Liver (tissue), 3 donors: ENCODE measurements around the gene MAP3K5.

ENCODE experiments used
- EGR1 ChIP-seq, 2 donors: IDR thresholded peaks; 2 replicates each; pipeline ENCODE4 v1.6.1; 2016 to 2018; ENCODE audit warnings: antibody characterized with exemption in 2 of 2, low read depth in 2 of 2
- RAD21 ChIP-seq, 2 donors: IDR thresholded peaks; 2 replicates each; pipeline ENCODE4 v1.6.1; 2016; ENCODE audit warnings: antibody characterized with exemption in 2 of 2, mild to moderate bottlenecking in 2 of 2
- SP1 ChIP-seq: IDR thresholded peaks from 2 replicates; pipeline ENCODE4 v1.6.1; 2018; ENCODE audit warnings: antibody characterized with exemption, mild to moderate bottlenecking
- TF ChIP-seq, protein P1 (sequence below): IDR thresholded peaks from 2 replicates; pipeline ENCODE4 v1.6.1; 2016; ENCODE audit warnings: antibody characterized with exemption
- TF ChIP-seq, protein P2 (sequence below): fragments of 150-350 bp; IDR thresholded peaks from 2 replicates; pipeline ENCODE4 v1.5.1; 2017; ENCODE audit warnings: improper control_type of control experiment, low read depth, low read length; ENCODE audit not compliant: missing input control
- donor health status: healthy.
- donor health status: healthy.

DNA sequence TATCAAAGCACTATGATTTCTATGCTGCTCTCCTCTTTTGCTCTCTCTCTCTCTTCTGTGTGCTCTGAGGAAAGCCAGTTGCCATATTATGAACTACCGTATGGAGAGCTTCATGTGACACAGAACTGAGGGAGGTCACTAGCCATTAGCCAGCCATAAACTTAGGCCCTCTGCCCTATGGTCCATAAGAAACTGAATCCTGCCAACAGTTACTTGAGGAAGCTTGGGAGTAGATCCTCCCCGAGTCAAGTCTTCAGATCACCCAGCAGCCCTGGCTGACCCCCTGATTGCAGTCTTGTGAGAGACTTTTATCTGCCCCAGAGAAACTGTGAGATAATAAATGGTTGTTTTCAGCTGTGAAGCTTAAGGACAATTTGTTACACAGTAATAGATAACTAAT, 24.4 kb upstream of the MAP3K5 start:
- TF ChIP-seq SP1 (no peak), RAD21 (IDR thresholded peaks at IDR 0.05) (no peak), EGR1 (IDR thresholded peaks at IDR 0.05; ENCODE audit: low read depth in 2 of 2) (no peak)
- TF ChIP-seq, protein P1, sequence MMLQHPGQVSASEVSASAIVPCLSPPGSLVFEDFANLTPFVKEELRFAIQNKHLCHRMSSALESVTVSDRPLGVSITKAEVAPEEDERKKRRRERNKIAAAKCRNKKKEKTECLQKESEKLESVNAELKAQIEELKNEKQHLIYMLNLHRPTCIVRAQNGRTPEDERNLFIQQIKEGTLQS = no peak
- TF ChIP-seq, protein P2, sequence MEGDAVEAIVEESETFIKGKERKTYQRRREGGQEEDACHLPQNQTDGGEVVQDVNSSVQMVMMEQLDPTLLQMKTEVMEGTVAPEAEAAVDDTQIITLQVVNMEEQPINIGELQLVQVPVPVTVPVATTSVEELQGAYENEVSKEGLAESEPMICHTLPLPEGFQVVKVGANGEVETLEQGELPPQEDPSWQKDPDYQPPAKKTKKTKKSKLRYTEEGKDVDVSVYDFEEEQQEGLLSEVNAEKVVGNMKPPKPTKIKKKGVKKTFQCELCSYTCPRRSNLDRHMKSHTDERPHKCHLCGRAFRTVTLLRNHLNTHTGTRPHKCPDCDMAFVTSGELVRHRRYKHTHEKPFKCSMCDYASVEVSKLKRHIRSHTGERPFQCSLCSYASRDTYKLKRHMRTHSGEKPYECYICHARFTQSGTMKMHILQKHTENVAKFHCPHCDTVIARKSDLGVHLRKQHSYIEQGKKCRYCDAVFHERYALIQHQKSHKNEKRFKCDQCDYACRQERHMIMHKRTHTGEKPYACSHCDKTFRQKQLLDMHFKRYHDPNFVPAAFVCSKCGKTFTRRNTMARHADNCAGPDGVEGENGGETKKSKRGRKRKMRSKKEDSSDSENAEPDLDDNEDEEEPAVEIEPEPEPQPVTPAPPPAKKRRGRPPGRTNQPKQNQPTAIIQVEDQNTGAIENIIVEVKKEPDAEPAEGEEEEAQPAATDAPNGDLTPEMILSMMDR = no peak
